Right lobe of liver (tissue), 4 donors: Measurements from ENCODE around the gene ZNF438.

Experiments
- POLR2A ChIP-seq: fragments of 450-650 bp; IDR thresholded peaks from one replicate; pipeline ENCODE4 v1.6.1; 2017; ENCODE audit warnings: antibody characterized with exemption, mild to moderate bottlenecking
- TF ChIP-seq, protein P1 (sequence below), 4 donors: fragments of 200-600 bp in 3 of 4; fragments of 450-650 bp in 1 of 4; IDR thresholded peaks; one replicate each; pipeline versions ENCODE4 v1.5.1 to v1.8.0; 2016 to 2022; ENCODE audit warnings: antibody characterized with exemption in 4 of 4, mild to moderate bottlenecking in 2 of 4
- donor health status: DM: no; HTN: no; CAD: no.
- donor health status: DM: no; HTN: no; CAD: no.
- donor health status: DM: no; HTN: yes; CAD: no.

DNA sequence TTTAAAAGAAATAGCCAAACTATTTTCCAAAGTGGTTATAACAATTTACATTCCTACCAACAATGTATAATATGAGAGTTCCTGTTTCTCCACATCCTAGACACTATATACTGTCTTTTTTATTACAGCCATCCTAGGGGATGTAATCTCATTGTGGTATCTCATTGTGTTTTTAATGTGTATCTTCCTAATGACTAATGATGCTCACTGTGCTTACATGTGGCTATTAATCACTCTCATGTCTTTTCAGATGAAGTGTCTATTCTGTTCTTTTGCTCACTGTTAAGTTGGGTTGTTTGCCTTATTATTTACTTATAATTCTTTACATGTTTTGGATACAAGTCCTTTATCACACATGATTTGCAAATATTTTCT, 71.8 kb downstream of the ZNF438 start:
- TF ChIP-seq, protein P1, sequence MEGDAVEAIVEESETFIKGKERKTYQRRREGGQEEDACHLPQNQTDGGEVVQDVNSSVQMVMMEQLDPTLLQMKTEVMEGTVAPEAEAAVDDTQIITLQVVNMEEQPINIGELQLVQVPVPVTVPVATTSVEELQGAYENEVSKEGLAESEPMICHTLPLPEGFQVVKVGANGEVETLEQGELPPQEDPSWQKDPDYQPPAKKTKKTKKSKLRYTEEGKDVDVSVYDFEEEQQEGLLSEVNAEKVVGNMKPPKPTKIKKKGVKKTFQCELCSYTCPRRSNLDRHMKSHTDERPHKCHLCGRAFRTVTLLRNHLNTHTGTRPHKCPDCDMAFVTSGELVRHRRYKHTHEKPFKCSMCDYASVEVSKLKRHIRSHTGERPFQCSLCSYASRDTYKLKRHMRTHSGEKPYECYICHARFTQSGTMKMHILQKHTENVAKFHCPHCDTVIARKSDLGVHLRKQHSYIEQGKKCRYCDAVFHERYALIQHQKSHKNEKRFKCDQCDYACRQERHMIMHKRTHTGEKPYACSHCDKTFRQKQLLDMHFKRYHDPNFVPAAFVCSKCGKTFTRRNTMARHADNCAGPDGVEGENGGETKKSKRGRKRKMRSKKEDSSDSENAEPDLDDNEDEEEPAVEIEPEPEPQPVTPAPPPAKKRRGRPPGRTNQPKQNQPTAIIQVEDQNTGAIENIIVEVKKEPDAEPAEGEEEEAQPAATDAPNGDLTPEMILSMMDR (IDR thresholded peaks at IDR 0.05) = no peak
- TF ChIP-seq POLR2A = no peak
